RWPE2 (cell line): Measurements from ENCODE around the gene USP48.

Source experiments
- ATAC-seq: fragments of 200-7000 bp; cut with Tn5 transposase; 3 replicates; pipeline ENCODE4 v1.9.1; 2021; ENCODE audit warnings: low read depth
- DNase-seq: peaks from one replicate; pipeline ENCODE4 v3.0.0-alpha.2; 2020; ENCODE audit warnings: low spot score
- H3K27ac ChIP-seq: fragments of 450-650 bp; 2 replicates; pipeline ENCODE4 v1.5.1; 2017; ENCODE audit warnings: mild to moderate bottlenecking; ENCODE audit not compliant: poor library complexity, severe bottlenecking
- H3K27me3 ChIP-seq: fragments of 250-450 bp; sonication (Bioruptor Pico); 2 replicates; pipeline ENCODE4 v1.5.1; 2021; ENCODE audit warnings: mild to moderate bottlenecking, moderate library complexity; ENCODE audit not compliant: insufficient read depth, poor library complexity, severe bottlenecking
- H3K36me3 ChIP-seq: fragments of 250-450 bp; sonication (Bioruptor Pico); 2 replicates; pipeline ENCODE4 v1.5.1; 2020; ENCODE audit warnings: low read depth, mild to moderate bottlenecking, moderate library complexity
- H3K4me1 ChIP-seq: fragments of 250-450 bp; sonication (Bioruptor Pico); 2 replicates; pipeline ENCODE4 v1.5.1; 2021; ENCODE audit warnings: mild to moderate bottlenecking, moderate library complexity; ENCODE audit not compliant: insufficient read depth, poor library complexity, severe bottlenecking
- H3K4me3 ChIP-seq: fragments of 250-450 bp; sonication (Bioruptor Pico); 2 replicates; pipeline ENCODE4 v1.5.1; 2021; ENCODE audit warnings: mild to moderate bottlenecking, moderate library complexity; ENCODE audit not compliant: severe bottlenecking
- H3K9me3 ChIP-seq: fragments of 250-450 bp; sonication (Bioruptor Pico); 2 replicates; pipeline ENCODE4 v1.5.1; 2021; ENCODE audit warnings: mild to moderate bottlenecking, moderate library complexity; ENCODE audit not compliant: severe bottlenecking
- CTCF ChIP-seq: fragments of 450-650 bp; IDR thresholded peaks from one replicate; pipeline ENCODE4 v1.5.1; 2017; ENCODE audit warnings: mild to moderate bottlenecking, moderate library complexity; ENCODE audit not compliant: poor library complexity, severe bottlenecking

USP48 gene

DNA sequence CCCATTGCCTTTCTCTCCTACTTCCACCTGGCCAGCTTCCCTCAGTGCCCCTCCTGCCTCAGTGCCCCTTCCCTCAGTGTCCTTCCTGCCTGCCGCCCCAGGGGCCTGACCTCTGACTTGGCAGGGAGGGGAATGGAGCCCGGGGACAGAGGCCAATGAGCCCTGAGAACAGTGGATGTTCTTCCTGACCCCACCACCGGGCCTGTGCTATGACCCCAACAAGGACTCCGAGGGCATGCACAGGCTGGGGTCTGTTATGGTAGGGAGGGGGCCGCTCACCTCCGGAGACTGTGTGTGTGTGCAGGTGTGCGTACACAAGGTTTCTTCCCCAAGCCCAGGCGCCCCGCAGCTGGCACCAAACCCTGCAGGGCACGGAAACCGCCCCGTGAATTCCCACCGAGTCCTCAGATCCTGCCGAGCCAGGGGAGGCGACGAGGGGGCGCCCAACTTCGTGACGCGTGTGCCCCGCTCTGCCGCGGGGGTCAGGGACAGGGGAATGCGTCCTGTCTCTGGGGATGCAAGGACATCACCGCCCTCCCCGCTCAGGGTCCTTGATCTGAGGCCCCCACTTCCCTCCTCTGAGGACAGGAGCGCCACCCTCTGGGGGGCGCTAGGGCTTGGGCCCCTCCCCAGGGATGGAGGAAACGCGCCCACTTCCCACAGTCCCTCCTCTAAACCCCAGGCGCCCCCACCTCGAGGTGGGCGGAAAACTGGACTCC is 114.6 kb downstream of the USP48 start:
- DNase-seq = no peak
- ATAC-seq = no peak
- Histone ChIP-seq H3K36me3 (no peaks in the 10 kb centered on the region), H3K4me1 (no peaks in the 10 kb centered on the region), H3K27ac (no peak overlapping the region), H3K4me3 (no peak overlapping the region), H3K27me3 (peaks cover 17% of the 10 kb centered on the region), H3K9me3 (no peaks in the 10 kb centered on the region)
- no peak for TF ChIP-seq CTCF

DNA sequence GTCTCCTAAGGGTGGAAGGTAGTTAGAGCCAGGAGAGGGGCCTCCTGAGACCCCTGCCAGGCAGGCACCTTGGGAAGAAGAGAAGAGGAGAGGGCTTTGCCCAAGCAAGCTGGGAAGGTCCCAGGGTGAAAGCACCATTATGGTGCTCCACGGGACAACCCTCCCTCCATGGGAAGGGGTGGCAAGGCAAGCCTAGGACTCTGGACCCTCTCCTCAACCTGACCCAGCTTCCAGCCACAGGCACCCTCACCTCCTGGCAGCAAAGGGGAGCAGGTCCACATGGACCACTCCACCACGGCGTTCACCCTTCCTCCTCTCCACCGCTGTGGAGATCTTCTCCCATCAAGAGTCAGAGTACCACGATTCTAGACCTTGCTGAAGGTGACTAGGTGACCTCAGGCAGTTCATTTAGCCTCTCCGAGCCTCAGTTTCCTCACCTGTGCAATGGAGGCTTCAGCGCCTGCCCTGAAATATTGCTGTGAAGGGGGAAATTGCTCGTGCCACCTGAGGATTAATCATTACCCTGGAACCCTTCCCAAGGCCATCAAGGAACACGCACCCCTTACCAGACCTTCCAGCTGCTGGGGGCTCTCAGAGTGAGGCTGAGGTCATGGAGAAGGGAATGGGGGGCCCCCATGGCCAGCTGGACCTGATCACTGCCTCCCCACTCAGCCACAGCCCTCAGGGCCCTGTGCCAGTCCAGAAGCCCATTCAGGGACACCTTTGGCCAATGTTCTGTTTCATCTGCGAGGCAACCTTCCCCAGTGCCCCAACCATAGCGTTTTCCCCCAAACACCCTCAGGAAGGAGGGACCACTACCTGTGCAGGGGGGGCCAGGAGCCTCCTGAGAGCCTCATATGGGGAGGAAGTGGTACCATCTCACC is 115.4 kb downstream of the USP48 start:
- no peak for ATAC-seq
- no peaks in the 10 kb centered on the region for H3K9me3 ChIP-seq
- no peak for TF ChIP-seq CTCF
- peaks cover 17% of the 10 kb centered on the region for H3K27me3 ChIP-seq
- no peak overlapping the region for H3K27ac ChIP-seq
- no peaks in the 10 kb centered on the region for H3K36me3 ChIP-seq
- no peaks in the 10 kb centered on the region for H3K4me1 ChIP-seq
- H3K4me3 ChIP-seq = no peak overlapping the region
- DNase-seq = no peak

GRCh38 chr1:21666576-21667320 is 116.2 kb downstream of the USP48 start:
- Histone ChIP-seq H3K9me3 (no peaks in the 10 kb centered on the region), H3K27me3 (peaks cover 17% of the 10 kb centered on the region), H3K27ac (no peak overlapping the region), H3K36me3 (no peaks in the 10 kb centered on the region), H3K4me1 (no peaks in the 10 kb centered on the region), H3K4me3 (no peak overlapping the region)
- ATAC-seq = no peak
- DNase-seq = no peak
- no peak for TF ChIP-seq CTCF

DNA sequence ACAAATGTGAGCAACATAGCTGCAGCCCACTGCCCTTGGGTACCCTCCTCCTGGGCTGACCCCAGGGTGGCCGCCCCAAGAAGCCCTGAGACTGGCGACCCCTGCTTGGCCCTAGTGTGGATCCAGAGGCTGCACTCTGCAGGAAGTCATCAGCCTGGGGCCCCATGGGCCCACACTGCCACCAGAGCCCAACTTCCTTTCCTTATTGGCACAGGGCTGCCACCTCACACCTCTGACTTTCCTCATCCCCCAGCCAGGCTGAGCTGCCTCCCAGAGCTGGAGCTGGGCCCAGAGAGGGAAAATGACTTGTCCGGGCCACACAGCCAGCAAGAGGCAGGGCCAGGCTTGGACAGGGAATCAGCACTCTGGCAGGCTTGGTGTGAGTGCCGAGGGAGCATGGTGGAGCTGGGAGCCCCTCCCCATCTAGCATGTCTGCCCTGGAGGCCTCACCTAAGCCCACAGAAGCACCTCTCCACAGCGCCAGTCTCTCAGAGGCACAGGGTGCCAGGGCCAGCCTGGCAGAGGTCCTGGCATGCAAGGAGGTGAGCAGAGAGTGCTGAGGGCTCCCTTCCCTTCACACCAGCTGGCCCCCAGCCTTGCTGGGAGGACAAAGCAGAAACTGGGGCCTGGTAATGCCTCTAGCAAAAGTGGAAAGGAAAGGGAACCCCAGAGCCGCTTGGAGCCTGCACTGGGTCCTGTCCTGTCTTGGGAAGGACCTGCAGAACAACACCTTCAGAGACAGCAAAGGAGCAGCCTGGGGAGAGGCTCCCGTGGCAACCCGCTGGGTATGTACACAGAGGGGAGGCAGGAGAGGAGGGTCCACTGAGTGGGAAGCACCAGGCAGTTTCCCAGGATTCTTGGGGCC is 117.0 kb downstream of the USP48 start:
- Histone ChIP-seq H3K4me1 (no peaks in the 10 kb centered on the region), H3K27ac (no peak overlapping the region), H3K36me3 (no peaks in the 10 kb centered on the region), H3K9me3 (no peaks in the 10 kb centered on the region), H3K27me3 (peaks cover 17% of the 10 kb centered on the region), H3K4me3 (no peak overlapping the region)
- DNase-seq (no peak), ATAC-seq (peak; percentile 7; the same call in 1 of the 3 replicates)
- TF ChIP-seq CTCF = no peak
